ENCODE results near the gene CELF4.

Gene CELF4

DNA sequence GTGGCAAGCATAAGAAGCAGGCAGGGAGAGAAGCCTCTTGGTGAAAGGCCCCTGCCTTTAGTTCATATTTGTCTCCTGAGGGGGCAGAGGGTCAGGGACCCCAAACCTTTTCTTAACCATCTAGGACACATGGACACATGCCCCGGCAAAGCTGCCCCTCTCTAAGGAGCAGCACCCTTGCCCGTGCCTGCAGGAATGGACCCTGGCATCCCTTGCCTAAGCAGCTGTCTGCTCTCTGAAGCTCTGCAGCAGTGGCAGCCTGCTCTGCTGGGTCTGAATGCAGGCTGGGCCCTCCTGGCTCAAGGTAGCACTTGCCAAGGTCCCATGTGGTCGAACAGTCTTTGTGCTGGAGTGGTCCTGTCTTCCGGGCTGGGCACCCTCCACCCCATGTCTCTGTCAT is 174.4 kb downstream of the CELF4 start:
- no peak overlapping the region for H3K27ac ChIP-seq (replicated peaks)
- no peak overlapping the region for H3K4me3 ChIP-seq (replicated peaks; ENCODE audit: insufficient read depth, low read length)
- TF ChIP-seq SPI1 (IDR thresholded peaks at IDR 0.05; ENCODE audit: borderline replicate concordance, low read depth) (no peak), POLR2AphosphoS5 (IDR thresholded peaks at IDR 0.05; ENCODE audit: low read depth) (no peak), GABPA (IDR thresholded peaks at IDR 0.05; ENCODE audit: low read depth) (no peak)
- TF ChIP-seq, protein P1, sequence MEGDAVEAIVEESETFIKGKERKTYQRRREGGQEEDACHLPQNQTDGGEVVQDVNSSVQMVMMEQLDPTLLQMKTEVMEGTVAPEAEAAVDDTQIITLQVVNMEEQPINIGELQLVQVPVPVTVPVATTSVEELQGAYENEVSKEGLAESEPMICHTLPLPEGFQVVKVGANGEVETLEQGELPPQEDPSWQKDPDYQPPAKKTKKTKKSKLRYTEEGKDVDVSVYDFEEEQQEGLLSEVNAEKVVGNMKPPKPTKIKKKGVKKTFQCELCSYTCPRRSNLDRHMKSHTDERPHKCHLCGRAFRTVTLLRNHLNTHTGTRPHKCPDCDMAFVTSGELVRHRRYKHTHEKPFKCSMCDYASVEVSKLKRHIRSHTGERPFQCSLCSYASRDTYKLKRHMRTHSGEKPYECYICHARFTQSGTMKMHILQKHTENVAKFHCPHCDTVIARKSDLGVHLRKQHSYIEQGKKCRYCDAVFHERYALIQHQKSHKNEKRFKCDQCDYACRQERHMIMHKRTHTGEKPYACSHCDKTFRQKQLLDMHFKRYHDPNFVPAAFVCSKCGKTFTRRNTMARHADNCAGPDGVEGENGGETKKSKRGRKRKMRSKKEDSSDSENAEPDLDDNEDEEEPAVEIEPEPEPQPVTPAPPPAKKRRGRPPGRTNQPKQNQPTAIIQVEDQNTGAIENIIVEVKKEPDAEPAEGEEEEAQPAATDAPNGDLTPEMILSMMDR (IDR thresholded peaks at IDR 0.05; ENCODE audit: insufficient read depth, low read length), result no peak
- TF ChIP-seq, protein P2, sequence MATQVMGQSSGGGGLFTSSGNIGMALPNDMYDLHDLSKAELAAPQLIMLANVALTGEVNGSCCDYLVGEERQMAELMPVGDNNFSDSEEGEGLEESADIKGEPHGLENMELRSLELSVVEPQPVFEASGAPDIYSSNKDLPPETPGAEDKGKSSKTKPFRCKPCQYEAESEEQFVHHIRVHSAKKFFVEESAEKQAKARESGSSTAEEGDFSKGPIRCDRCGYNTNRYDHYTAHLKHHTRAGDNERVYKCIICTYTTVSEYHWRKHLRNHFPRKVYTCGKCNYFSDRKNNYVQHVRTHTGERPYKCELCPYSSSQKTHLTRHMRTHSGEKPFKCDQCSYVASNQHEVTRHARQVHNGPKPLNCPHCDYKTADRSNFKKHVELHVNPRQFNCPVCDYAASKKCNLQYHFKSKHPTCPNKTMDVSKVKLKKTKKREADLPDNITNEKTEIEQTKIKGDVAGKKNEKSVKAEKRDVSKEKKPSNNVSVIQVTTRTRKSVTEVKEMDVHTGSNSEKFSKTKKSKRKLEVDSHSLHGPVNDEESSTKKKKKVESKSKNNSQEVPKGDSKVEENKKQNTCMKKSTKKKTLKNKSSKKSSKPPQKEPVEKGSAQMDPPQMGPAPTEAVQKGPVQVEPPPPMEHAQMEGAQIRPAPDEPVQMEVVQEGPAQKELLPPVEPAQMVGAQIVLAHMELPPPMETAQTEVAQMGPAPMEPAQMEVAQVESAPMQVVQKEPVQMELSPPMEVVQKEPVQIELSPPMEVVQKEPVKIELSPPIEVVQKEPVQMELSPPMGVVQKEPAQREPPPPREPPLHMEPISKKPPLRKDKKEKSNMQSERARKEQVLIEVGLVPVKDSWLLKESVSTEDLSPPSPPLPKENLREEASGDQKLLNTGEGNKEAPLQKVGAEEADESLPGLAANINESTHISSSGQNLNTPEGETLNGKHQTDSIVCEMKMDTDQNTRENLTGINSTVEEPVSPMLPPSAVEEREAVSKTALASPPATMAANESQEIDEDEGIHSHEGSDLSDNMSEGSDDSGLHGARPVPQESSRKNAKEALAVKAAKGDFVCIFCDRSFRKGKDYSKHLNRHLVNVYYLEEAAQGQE (IDR thresholded peaks at IDR 0.05; ENCODE audit: insufficient replicate concordance, low read depth), result no peak
- no peak for DNase-seq (ENCODE audit: low read depth in 1 of 2, low spot score in 1 of 2)
- H3K27me3 ChIP-seq (ENCODE audit: insufficient read depth, poor library complexity, severe bottlenecking), result peaks cover 36% of the 10 kb centered on the region

DNA sequence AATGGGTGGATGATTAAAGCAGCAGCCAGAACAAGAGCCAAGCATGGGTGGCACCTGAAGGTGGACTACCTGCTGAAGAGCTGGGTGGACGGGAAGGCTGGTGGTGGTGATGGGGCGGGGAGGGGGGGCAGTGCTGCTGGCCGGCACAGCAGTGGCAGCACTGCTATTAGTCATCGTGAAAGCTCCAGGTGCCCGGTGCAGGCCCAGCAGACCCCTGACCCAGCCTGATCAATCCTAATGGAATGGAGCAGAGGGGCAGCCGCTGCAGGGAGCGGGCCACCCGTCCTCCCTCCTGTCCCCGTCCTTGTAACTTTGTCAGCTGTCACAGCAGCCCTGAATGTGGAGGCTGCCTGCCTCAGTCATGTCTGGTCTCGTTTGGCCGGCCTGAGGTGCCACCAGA is 174.9 kb downstream of the CELF4 start:
- H3K27ac ChIP-seq (replicated peaks), result no peak overlapping the region
- TF ChIP-seq POLR2AphosphoS5 (IDR thresholded peaks at IDR 0.05; ENCODE audit: low read depth), result no peak
- TF ChIP-seq SPI1 (IDR thresholded peaks at IDR 0.05; ENCODE audit: borderline replicate concordance, low read depth), result no peak
- TF ChIP-seq, protein P2 (IDR thresholded peaks at IDR 0.05; ENCODE audit: insufficient replicate concordance, low read depth), result no peak
- TF ChIP-seq, protein P1 (IDR thresholded peaks at IDR 0.05; ENCODE audit: insufficient read depth, low read length), result no peak
- TF ChIP-seq GABPA (IDR thresholded peaks at IDR 0.05; ENCODE audit: low read depth), result no peak
- DNase-seq (ENCODE audit: low read depth in 1 of 2, low spot score in 1 of 2), result no peak
- H3K27me3 ChIP-seq (ENCODE audit: insufficient read depth, poor library complexity, severe bottlenecking), result peaks cover 33% of the 10 kb centered on the region
- H3K4me3 ChIP-seq (replicated peaks; ENCODE audit: insufficient read depth, low read length), result no peak overlapping the region

DNA sequence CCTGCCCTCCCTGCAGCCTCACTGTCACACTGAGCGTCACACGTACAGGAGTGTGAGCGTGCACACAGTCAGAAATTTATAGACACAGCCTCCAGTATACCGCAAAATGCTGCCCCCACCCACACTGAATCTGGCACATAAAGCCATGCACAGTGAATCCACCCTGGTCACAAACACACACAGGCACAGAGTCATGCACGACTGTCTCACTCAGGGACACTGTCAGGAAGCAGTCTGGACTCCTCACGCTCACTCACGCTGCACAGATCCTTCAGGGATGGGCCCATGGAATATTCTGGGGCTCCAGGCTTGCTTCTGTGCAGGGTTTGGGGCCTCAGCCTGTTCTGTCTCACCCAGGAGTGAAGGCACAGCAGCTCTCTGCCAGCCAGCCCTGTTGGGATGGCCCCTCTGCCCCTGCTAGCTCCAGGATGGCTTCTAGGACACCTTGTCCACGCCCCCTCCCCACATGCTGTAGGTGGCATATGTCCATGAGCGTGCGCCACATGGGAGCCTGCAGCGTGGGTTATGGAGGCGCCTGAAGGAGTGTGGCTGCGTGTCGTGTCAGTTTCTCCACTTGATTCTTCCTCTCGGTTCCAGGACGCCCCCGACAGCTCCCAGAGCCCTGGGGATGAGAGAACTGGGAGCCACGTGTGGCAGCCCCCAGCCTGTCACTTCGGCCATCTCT is 175.8 kb downstream of the CELF4 start:
- Histone ChIP-seq H3K27me3 (ENCODE audit: insufficient read depth, poor library complexity, severe bottlenecking) (peaks cover 25% of the 10 kb centered on the region), H3K4me3 (replicated peaks; ENCODE audit: insufficient read depth, low read length) (no peak overlapping the region), H3K27ac (replicated peaks) (no peak overlapping the region)
- no peak for DNase-seq (ENCODE audit: low read depth in 1 of 2, low spot score in 1 of 2)
- TF ChIP-seq SPI1 (IDR thresholded peaks at IDR 0.05; ENCODE audit: borderline replicate concordance, low read depth), result no peak
- no peak for TF ChIP-seq GABPA (IDR thresholded peaks at IDR 0.05; ENCODE audit: low read depth)
- TF ChIP-seq, protein P2 (IDR thresholded peaks at IDR 0.05; ENCODE audit: insufficient replicate concordance, low read depth), result no peak
- TF ChIP-seq, protein P1 (IDR thresholded peaks at IDR 0.05; ENCODE audit: insufficient read depth, low read length), result no peak
- no peak for TF ChIP-seq POLR2AphosphoS5 (IDR thresholded peaks at IDR 0.05; ENCODE audit: low read depth)
